Prostate gland (tissue), 2 donors: ENCODE data around the gene LARP4B. TPM values are rescaled to one million over a fixed set of nuclear protein-coding genes. Genes with fewer than 3 reads are reported as not detected.

ENCODE experiments used
- DNase-seq: peaks from one replicate; pipeline ENCODE4 v3.0.0-alpha.2; 2019; ENCODE audit warnings: low spot score
- H3K27ac ChIP-seq, 2 donors: fragments of 200-600 bp; sonication (generic); 2 replicates each; pipeline ENCODE4 v1.5.1; 2017 to 2019
- H3K27me3 ChIP-seq: fragments of 200-600 bp; sonication (generic); replicated peaks from 2 replicates; pipeline ENCODE4 v1.5.1; 2019; ENCODE audit not compliant: insufficient read depth
- H3K36me3 ChIP-seq, 2 donors: fragments of 200-600 bp; sonication (generic); 1 replicate in 1 of 2; 2 replicates in 1 of 2; pipeline versions ENCODE4 v1.5.1 to v1.8.1; 2017 to 2019
- H3K4me1 ChIP-seq: fragments of 200-600 bp; sonication (generic); replicated peaks from 2 replicates; pipeline ENCODE4 v1.5.1; 2019
- H3K4me3 ChIP-seq, 2 donors: fragments of 200-600 bp; sonication (generic); 2 replicates each; pipeline ENCODE4 v1.5.1; 2017 to 2019
- H3K9me3 ChIP-seq: fragments of 200-600 bp; sonication (generic); 2 replicates; pipeline ENCODE4 v1.5.1; 2017
- POLR2A ChIP-seq: fragments of 450-650 bp; IDR thresholded peaks from one replicate; pipeline ENCODE4 v1.6.1; 2016; ENCODE audit warnings: antibody characterized with exemption, mild to moderate bottlenecking
- POLR2AphosphoS5 ChIP-seq: sonication (generic); formaldehyde crosslinking; IDR thresholded peaks from one replicate; pipeline ENCODE4 v1.6.1; 2017; ENCODE audit warnings: antibody characterized with exemption
- WGBS: methylation state at CpG from one replicate; pipeline ENCODE4 v1.1.5; 2018; 5-methylcytosine and 5-hydroxymethylcytosine counted together
- intact Hi-C: fragments of 100-400 bp; cut with DNase I; formaldehyde crosslinking; loops from one replicate; pipeline ENCODE4 v1.14.2; 2022
- total RNA-seq, 2 donors: library from RNA; depleted of rRNA; stranded (reverse); fragments of >200 nt; gene quantifications; one replicate each; pipeline ENCODE4 v1.1.0, GENCODE V29; 2016
- TF ChIP-seq, protein P1 (sequence below), 4 experiments: fragments of 200-600 bp in 2 of 4; fragments of 450-650 bp in 2 of 4; sonication (generic) in 2 of 4; IDR thresholded peaks; 1 replicate in 3 of 4; 2 replicates in 1 of 4; pipeline ENCODE4 v1.5.1; 2016 to 2019; ENCODE audit warnings: antibody characterized with exemption in 4 of 4, mild to moderate bottlenecking in 2 of 4, moderate library complexity in 2 of 4

LARP4B gene
- total RNA-seq, 2 donors from 2014 or later: 51.9 to 95.4 TPM

DNA sequence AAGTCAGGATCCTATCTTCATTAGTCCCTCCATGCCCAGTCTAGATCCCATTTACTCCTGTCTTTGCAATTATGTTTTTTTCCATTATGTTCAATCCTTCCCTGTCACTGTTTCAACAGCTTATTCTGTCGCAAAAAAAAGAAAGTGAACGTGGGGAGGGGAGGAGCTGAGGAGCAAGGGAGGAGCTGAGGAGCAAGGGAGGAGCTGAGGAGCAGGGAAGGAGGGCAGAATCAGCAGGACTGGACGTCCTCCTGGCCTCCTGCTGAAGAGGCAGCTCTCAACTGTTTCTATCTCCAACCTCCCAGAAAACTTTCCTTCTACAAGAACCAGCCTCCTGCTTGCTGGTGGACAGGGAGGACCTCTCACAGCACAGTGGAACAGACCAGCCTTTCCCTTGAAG lies 26.0 kb downstream of the LARP4B start:
- Histone ChIP-seq H3K9me3 (no peaks in the 10 kb centered on the region), H3K4me1 (peaks cover 3% of the 10 kb centered on the region), H3K27me3 (no peaks in the 10 kb centered on the region), H3K4me3 (no peak overlapping the region), H3K27ac (peak overlapping the region in 1 of 2 donors; percentile 16), H3K36me3 (peaks cover 0 to 3% of the 10 kb centered on the region in 2 donors)
- DNase-seq: no peak
- TF ChIP-seq POLR2AphosphoS5: no peak
- no peak for TF ChIP-seq POLR2A
- TF ChIP-seq, protein P1, sequence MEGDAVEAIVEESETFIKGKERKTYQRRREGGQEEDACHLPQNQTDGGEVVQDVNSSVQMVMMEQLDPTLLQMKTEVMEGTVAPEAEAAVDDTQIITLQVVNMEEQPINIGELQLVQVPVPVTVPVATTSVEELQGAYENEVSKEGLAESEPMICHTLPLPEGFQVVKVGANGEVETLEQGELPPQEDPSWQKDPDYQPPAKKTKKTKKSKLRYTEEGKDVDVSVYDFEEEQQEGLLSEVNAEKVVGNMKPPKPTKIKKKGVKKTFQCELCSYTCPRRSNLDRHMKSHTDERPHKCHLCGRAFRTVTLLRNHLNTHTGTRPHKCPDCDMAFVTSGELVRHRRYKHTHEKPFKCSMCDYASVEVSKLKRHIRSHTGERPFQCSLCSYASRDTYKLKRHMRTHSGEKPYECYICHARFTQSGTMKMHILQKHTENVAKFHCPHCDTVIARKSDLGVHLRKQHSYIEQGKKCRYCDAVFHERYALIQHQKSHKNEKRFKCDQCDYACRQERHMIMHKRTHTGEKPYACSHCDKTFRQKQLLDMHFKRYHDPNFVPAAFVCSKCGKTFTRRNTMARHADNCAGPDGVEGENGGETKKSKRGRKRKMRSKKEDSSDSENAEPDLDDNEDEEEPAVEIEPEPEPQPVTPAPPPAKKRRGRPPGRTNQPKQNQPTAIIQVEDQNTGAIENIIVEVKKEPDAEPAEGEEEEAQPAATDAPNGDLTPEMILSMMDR (IDR thresholded peaks at IDR 0.05): no peak
- intact Hi-C loops: no loop called here
- 32% methylated on average over 3 of the region's 3 CpGs for WGBS

DNA sequence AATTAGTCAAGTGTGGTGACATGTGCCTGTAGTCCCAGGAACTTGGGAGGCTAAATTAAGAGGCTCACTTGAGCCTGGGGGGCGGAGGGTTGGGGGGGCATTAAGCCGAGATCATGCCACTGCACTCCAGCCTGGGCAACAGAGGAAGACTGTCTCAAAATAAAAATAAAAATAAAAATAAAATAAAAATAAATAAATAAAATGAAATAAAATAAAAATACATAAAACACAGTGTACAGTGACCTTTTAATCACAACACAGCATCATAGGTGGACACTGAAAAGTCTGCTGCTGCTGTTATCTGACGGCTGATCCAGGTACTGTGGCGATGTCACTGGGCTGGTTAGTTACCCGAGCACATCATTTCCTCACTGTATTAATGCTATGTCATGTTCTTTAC lies 27.1 kb downstream of the LARP4B start:
- intact Hi-C loops: no loop called here

DNA sequence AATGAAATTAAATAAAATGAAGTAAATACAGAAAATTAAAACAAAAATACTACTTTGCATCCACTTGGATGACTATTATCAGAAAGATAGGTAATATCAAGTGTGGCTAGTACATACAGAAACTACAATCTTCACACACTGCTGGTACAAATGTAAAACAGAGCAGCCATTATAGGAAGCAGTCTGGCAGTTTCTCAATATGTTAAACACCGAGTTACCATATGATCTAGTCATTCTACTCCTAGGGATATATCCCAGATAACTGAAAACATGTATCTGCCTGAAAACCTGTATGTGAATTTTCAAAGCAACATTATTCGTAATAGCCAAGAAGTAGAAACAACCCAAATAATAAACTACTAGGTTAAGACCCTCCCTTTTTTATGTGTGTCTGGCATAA lies 33.4 kb downstream of the LARP4B start:
- TF ChIP-seq POLR2A: no peak
- TF ChIP-seq, protein P1 (IDR thresholded peaks at IDR 0.05): no peak
- TF ChIP-seq POLR2AphosphoS5: no peak
- intact Hi-C loops: no loop called here
- WGBS: 83% methylated on average over 2 of the region's 2 CpGs
- Histone ChIP-seq H3K9me3 (no peaks in the 10 kb centered on the region), H3K4me1 (no peaks in the 10 kb centered on the region), H3K36me3 (no peaks in the 10 kb centered on the region), H3K27ac (no peak overlapping the region), H3K4me3 (no peak overlapping the region), H3K27me3 (no peaks in the 10 kb centered on the region)
- no peak for DNase-seq

More for the DNA sequence above, 27.1 kb downstream of the LARP4B start:
- no peaks in the 10 kb centered on the region for H3K9me3 ChIP-seq
- DNase-seq: no peak
- no peaks in the 10 kb centered on the region for H3K4me1 ChIP-seq
- no peak overlapping the region for H3K4me3 ChIP-seq
- peaks cover 0 to 3% of the 10 kb centered on the region in 2 donors for H3K36me3 ChIP-seq
- no peak for TF ChIP-seq POLR2AphosphoS5
- no peak for TF ChIP-seq POLR2A
- TF ChIP-seq, protein P1 (IDR thresholded peaks at IDR 0.05): no peak
- H3K27ac ChIP-seq: no peak overlapping the region
- 96% methylated on average over 5 of the region's 5 CpGs for WGBS
- H3K27me3 ChIP-seq: no peaks in the 10 kb centered on the region

DNA sequence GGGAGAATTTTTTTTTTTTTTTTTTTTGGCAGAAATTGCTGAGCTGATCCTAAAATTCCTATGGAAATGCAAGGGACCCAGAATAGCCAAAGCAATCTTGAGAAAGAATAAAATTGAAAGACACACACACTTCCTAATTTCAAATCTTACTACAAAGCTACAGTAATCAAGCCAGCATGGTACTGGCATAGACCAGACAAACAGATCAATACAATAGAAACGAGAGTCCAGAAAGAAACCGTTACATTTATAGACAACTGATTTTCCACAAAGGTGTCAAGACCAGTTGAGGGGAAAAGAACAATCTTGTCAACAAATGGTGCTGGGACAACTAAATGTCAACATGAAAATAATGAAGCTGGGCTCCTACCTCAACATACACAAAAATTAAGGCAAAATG lies 34.5 kb downstream of the LARP4B start:
- H3K27ac ChIP-seq: no peak overlapping the region
- no peak overlapping the region for H3K4me3 ChIP-seq
- H3K4me1 ChIP-seq: no peaks in the 10 kb centered on the region
- no peak for DNase-seq
- TF ChIP-seq, protein P1 (IDR thresholded peaks at IDR 0.05): no peak
- TF ChIP-seq POLR2AphosphoS5: no peak
- H3K36me3 ChIP-seq: no peaks in the 10 kb centered on the region
- no peaks in the 10 kb centered on the region for H3K27me3 ChIP-seq
- H3K9me3 ChIP-seq: no peaks in the 10 kb centered on the region
- WGBS: 91% methylated on average over 2 of the region's 2 CpGs
- intact Hi-C loops: no loop called here

DNA sequence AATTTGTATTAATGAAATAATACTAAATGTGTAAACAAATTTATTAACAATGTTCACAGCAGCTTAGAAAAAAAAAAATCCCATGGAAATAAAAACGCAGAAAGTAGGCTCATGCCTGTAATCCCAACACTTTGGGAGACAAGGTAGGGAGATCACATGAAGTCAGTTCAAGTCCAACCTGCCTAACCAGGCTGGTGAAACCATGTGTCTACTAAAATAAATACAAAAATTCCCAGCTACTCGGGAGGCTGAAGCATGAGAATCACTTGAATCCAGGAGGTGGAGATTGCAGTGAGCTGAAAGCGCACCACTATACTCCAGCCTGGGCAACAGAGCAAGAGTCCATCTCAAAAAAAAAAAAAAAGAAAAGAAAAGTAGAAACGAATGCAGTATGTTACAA lies 36.2 kb downstream of the LARP4B start:
- intact Hi-C loops: no loop called here
- H3K4me3 ChIP-seq: no peak overlapping the region
- peak; percentile 45 for TF ChIP-seq POLR2AphosphoS5
- TF ChIP-seq, protein P1 (IDR thresholded peaks at IDR 0.05): no peak
- no peaks in the 10 kb centered on the region for H3K9me3 ChIP-seq
- H3K36me3 ChIP-seq: no peaks in the 10 kb centered on the region
- WGBS: 67% methylated on average over 4 of the region's 4 CpGs
- no peak overlapping the region for H3K27ac ChIP-seq
- DNase-seq: peak; percentile 18
- no peaks in the 10 kb centered on the region for H3K4me1 ChIP-seq
- H3K27me3 ChIP-seq: no peaks in the 10 kb centered on the region
